GM23248 (cell line): ENCODE results near the gene CTR9.

Experiments
- EZH2 ChIP-seq: fragments of 200-600 bp; sonication (generic); IDR thresholded peaks from 2 replicates; pipeline ENCODE4 v1.6.1; 2018; ENCODE audit warnings: antibody characterized with exemption, mild to moderate bottlenecking; ENCODE audit not compliant: insufficient read depth, poor library complexity, severe bottlenecking
- EZH2phosphoT487 ChIP-seq: fragments of 200-600 bp; sonication (generic); IDR thresholded peaks from 2 replicates; pipeline ENCODE4 v1.6.1; 2018; ENCODE audit warnings: antibody characterized with exemption, moderate library complexity, mild to moderate bottlenecking, low read depth; ENCODE audit not compliant: insufficient read depth

DNA sequence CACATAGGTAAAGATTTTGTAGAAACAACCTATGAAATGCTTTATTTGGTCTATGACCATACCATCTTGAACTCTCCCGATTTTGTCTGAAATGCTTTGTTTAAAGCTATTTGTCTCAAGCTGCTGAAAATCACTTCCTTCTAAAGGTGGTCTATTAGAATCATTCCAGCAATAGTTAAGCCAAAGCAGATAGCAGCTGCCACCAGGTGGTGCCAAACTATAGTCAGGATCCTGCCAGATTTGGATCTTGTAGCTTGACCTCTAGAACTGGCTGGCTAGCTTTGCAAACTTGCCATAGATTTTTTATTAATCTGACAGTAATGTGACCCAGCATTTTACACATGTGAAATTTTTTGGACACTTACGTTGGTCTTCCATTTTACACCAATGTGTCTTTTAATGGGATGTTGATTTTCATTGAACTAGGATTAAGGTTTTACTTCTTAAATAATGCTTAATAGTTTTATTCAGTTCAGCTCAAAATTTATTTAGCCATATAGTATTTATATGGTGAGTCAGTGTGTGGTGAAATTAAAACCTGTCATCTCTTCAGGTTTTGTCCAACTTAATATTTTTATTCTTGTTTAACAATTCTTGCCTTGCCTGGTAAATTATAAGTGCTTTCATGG is 19.7 kb downstream of the CTR9 start:
- TF ChIP-seq EZH2 (no peak), EZH2phosphoT487 (no peak)
